Hepatocyte (in vitro differentiated cells): ENCODE data around the gene BLOC1S5.

Source experiments
- EZH2 ChIP-seq: fragments of 200-600 bp; sonication (generic); IDR thresholded peaks from 2 replicates; pipeline ENCODE4 v1.6.1; 2016; ENCODE audit warnings: antibody characterized with exemption, mild to moderate bottlenecking, borderline replicate concordance
- EZH2phosphoT487 ChIP-seq: fragments of 200-600 bp; sonication (generic); IDR thresholded peaks from one replicate; pipeline ENCODE4 v1.6.1; 2018; ENCODE audit warnings: antibody characterized with exemption, mild to moderate bottlenecking, low read depth, moderate library complexity; ENCODE audit not compliant: unreplicated experiment, severe bottlenecking
- TF ChIP-seq, protein P1 (sequence below): fragments of 200-600 bp; sonication (generic); IDR thresholded peaks from 2 replicates; pipeline ENCODE4 v1.5.1; 2016; ENCODE audit warnings: antibody characterized with exemption, mild to moderate bottlenecking; ENCODE audit not compliant: poor library complexity

DNA sequence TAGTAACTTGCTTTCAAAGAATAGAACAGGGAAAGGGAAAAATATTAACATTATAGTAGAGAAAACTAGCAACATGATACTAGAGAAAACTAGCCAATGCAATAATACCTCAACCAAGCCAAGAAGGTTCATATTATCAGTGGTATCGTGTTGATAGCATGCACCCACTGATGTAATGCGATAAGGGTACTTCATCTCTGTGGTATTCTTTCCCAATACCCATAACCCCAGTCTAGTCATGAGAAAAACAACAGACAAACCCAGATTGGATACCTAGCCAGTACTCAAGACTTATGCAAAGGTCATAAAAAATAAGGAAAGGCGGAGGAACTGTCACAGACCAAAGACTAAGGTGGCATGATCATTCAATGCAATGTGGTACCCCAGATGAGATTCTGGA, 21.0 kb downstream of the BLOC1S5 start:
- TF ChIP-seq, protein P1, sequence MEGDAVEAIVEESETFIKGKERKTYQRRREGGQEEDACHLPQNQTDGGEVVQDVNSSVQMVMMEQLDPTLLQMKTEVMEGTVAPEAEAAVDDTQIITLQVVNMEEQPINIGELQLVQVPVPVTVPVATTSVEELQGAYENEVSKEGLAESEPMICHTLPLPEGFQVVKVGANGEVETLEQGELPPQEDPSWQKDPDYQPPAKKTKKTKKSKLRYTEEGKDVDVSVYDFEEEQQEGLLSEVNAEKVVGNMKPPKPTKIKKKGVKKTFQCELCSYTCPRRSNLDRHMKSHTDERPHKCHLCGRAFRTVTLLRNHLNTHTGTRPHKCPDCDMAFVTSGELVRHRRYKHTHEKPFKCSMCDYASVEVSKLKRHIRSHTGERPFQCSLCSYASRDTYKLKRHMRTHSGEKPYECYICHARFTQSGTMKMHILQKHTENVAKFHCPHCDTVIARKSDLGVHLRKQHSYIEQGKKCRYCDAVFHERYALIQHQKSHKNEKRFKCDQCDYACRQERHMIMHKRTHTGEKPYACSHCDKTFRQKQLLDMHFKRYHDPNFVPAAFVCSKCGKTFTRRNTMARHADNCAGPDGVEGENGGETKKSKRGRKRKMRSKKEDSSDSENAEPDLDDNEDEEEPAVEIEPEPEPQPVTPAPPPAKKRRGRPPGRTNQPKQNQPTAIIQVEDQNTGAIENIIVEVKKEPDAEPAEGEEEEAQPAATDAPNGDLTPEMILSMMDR: no peak
- TF ChIP-seq EZH2phosphoT487 (no peak), EZH2 (no peak)
